Ascending aorta (tissue), 2 donors: ENCODE results near the gene CEP68. TPM values are rescaled to one million over a fixed set of nuclear protein-coding genes. Genes with fewer than 3 reads are reported as not detected.

Source experiments
- DNase-seq, 2 donors: peaks; one replicate each; pipeline ENCODE4 v3.0.0-alpha.2; 2019; ENCODE audit warnings: low spot score in 2 of 2
- H3K27ac ChIP-seq, 2 donors: fragments of 200-600 bp; sonication (generic); one replicate each; pipeline ENCODE4 v1.5.1; 2016 to 2017; ENCODE audit warnings: mild to moderate bottlenecking in 1 of 2
- H3K27me3 ChIP-seq: fragments of 200-600 bp; sonication (generic); one replicate; pipeline ENCODE4 v1.5.1; 2017
- H3K36me3 ChIP-seq, 2 donors: fragments of 200-600 bp; sonication (generic); one replicate each; pipeline ENCODE4 v1.5.1; 2016
- H3K4me1 ChIP-seq, 2 donors: fragments of 200-600 bp; sonication (generic); one replicate each; pipeline ENCODE4 v1.5.1; 2016 to 2017; ENCODE audit warnings: mild to moderate bottlenecking in 1 of 2
- H3K4me3 ChIP-seq, 2 donors: fragments of 200-600 bp; sonication (generic); one replicate each; pipeline ENCODE4 v1.5.1; 2016 to 2017; ENCODE audit warnings: mild to moderate bottlenecking in 1 of 2
- H3K9me3 ChIP-seq, 2 donors: fragments of 200-600 bp; sonication (generic); one replicate each; pipeline ENCODE4 v1.5.1; 2016
- intact Hi-C: fragments of 100-400 bp; cut with DNase I; formaldehyde crosslinking; loops from one replicate; pipeline ENCODE4 v1.15.1; 2023
- total RNA-seq: library from RNA; depleted of rRNA; stranded (reverse); fragments of >200 nt; gene quantifications from one replicate; pipeline ENCODE4 v1.1.0, GENCODE V29; 2016
- TF ChIP-seq, protein P1 (sequence below), 3 experiments: fragments of 200-600 bp in 2 of 3; fragments of 450-650 bp in 1 of 3; sonication (generic) in 2 of 3; IDR thresholded peaks; one replicate each; pipeline ENCODE4 v1.5.1; 2016 to 2019; ENCODE audit warnings: antibody characterized with exemption in 3 of 3, mild to moderate bottlenecking in 1 of 3, moderate library complexity in 1 of 3

Gene CEP68
- total RNA-seq, 1 donor from 2014 or later: 30.8 TPM

DNA sequence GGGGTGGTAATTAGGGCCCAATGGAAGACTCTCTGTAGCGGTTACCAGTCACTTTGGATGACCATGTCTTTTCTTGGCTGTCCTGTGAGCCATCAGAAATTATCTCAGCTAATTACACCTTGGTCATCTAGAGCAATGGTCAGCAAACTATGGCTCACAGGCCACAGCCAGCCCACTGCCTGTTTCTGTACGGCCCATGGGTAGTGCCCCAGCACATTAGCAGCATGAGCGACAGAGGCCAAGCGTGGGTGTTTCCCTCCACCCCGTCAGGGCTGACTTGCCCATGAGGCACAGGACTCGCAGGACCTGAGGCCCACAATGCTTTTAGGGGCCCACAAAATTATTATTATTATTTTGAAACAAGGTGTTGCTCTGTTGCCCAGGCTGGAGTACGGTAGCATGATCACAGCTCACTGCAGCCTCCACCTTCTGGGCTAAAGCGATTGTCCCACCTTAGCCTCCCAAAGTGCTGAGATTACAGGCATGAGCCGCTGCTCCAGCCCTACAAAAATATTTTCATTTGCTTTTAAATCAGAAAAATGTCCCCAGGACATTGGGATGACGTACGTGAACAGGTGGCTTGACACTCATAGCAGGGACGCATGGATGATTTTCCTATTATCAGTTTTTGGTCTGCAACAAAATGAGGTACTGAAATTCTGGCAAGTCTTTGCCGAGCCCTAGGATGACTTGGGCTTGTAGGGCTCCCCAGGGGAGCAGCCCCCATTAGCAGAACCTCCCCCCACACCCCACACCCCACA lies 29.3 kb upstream of the CEP68 start:
- DNase-seq: no peak
- H3K36me3 ChIP-seq: peaks cover 0 to 10% of the 10 kb centered on the region in 2 donors
- intact Hi-C loops: no loop called here
- no peaks in the 10 kb centered on the region for H3K9me3 ChIP-seq
- H3K4me1 ChIP-seq: peaks cover 0 to 2% of the 10 kb centered on the region in 2 donors
- H3K27me3 ChIP-seq: no peaks in the 10 kb centered on the region
- no peak overlapping the region for H3K27ac ChIP-seq
- H3K4me3 ChIP-seq: no peak overlapping the region
- TF ChIP-seq, protein P1, sequence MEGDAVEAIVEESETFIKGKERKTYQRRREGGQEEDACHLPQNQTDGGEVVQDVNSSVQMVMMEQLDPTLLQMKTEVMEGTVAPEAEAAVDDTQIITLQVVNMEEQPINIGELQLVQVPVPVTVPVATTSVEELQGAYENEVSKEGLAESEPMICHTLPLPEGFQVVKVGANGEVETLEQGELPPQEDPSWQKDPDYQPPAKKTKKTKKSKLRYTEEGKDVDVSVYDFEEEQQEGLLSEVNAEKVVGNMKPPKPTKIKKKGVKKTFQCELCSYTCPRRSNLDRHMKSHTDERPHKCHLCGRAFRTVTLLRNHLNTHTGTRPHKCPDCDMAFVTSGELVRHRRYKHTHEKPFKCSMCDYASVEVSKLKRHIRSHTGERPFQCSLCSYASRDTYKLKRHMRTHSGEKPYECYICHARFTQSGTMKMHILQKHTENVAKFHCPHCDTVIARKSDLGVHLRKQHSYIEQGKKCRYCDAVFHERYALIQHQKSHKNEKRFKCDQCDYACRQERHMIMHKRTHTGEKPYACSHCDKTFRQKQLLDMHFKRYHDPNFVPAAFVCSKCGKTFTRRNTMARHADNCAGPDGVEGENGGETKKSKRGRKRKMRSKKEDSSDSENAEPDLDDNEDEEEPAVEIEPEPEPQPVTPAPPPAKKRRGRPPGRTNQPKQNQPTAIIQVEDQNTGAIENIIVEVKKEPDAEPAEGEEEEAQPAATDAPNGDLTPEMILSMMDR (IDR thresholded peaks at IDR 0.05): no peak

- Histone ChIP-seq H3K4me3 (no peak overlapping the region), H3K36me3 (peaks cover 0 to 2% of the 10 kb centered on the region in 2 donors), H3K4me1 (peaks cover 0 to 7% of the 10 kb centered on the region in 2 donors), H3K27ac (no peak overlapping the region), H3K27me3 (no peaks in the 10 kb centered on the region), H3K9me3 (no peaks in the 10 kb centered on the region)
- TF ChIP-seq, protein P1 (IDR thresholded peaks at IDR 0.05): no peak
- intact Hi-C loops: no loop called here
- DNase-seq: no peak
Measured at GRCh38 chr2:65027616-65028244, 28.5 kb upstream of the CEP68 start.

DNA sequence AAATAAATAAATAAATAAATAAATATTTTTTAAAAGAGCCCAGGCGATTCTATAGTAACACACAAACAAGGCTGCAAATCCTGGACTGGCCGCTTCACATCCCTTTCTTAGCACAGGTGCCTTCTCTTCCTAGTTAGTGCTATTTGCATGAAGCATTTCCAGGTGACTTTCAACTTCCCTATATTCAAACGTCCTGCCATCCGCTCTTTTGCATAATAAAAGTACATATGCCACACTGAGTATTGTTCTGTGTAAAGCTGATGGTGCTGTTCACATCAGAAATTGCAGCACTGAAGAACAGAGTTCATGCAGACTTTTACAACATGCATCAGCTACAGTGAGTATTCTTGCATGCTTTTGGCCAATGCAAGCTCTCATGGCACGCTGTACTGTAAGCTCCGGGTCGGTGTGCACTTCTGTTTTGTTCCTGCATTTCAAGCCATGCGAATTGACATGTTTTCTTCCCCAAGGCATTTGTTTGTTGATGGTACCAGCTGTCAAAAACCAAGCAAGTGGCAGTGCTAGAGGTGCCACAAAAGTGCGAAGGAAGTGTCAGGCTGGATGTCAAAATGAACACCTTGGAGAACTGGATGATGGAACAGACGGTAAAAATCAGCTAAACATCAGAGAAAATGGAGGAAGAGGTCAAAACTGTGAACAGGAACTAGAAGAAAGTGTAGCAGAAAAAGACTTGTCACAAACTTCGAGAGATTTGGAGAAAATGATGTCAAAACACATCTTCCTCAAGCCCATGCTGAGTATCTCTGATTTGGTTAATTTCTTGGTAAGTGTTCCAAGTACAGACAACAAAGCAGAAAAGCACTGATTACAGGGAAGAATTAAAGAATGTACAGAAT lies 25.5 kb upstream of the CEP68 start:
- Histone ChIP-seq H3K27me3 (no peaks in the 10 kb centered on the region), H3K27ac (no peak overlapping the region), H3K4me1 (peaks cover 0 to 7% of the 10 kb centered on the region in 2 donors), H3K36me3 (no peaks in the 10 kb centered on the region), H3K9me3 (no peaks in the 10 kb centered on the region), H3K4me3 (no peak overlapping the region)
- no peak for DNase-seq
- intact Hi-C loops: no loop called here
- TF ChIP-seq, protein P1 (IDR thresholded peaks at IDR 0.05): no peak

DNA sequence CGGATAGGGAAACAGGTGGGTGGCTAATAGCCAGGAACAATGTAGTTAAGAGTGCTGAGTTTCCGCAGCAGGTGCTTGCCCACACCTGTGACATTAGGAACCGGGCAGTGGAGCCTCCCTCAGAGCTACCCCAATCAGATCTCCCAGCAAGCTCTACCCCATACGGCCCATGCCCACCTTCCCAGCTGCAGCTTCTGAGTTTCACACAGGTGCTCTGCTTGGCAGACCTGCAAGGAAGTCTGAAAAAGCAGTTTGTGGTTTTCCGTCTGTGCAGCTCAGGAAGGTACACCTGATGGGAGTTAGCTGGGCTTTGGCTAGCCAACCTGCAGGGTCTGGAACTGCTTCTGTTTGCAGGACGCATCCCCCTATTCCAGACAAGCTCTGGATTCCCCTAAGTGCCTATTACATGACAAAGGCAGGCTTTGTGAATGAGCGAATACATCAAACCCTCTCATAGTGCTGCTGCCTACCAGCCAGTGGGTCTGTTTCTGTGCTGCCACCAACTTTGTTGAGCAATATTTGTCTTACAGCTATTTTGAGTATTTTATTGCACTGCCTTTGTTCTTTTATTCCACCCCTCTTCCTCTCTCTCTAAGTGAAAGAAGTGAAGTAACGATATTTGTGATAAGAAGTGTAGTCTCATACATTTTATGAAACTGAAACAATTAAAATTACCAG lies 24.7 kb upstream of the CEP68 start:
- no peaks in the 10 kb centered on the region for H3K27me3 ChIP-seq
- H3K9me3 ChIP-seq: no peaks in the 10 kb centered on the region
- no peak for DNase-seq
- no peaks in the 10 kb centered on the region for H3K36me3 ChIP-seq
- H3K27ac ChIP-seq: no peak overlapping the region
- TF ChIP-seq, protein P1 (IDR thresholded peaks at IDR 0.05): no peak
- H3K4me3 ChIP-seq: no peak overlapping the region
- intact Hi-C loops: no loop called here
- peaks cover 0 to 7% of the 10 kb centered on the region in 2 donors for H3K4me1 ChIP-seq
